Left ventricle myocardium inferior (tissue), 1 donor: ENCODE data around the gene SLC37A1. TPM values are rescaled to one million over a fixed set of nuclear protein-coding genes. Genes with fewer than 3 reads are reported as not detected.
A peak's percentile ranks its signal among the peaks of the same experiment; 100 is the strongest.
"Not testable (repeated sequence)": the region's sequence is repeated elsewhere in the genome, so short reads cannot be mapped to it uniquely, and the experiment has no call there.

Experiments used
- DNase-seq: peaks from one replicate; pipeline ENCODE4 v3.0.0-alpha.2; 2020
- H3K27ac ChIP-seq: fragments of 200-600 bp; replicated peaks from 2 replicates; pipeline ENCODE4 v1.8.0; 2021
- H3K27me3 ChIP-seq: fragments of 200-600 bp; 2 replicates; pipeline ENCODE4 v1.8.0; 2021; ENCODE audit warnings: low read depth
- H3K36me3 ChIP-seq: fragments of 200-600 bp; 2 replicates; pipeline ENCODE4 v1.8.0; 2021
- H3K4me1 ChIP-seq: fragments of 200-600 bp; 2 replicates; pipeline ENCODE4 v1.8.0; 2021
- H3K4me3 ChIP-seq: fragments of 200-600 bp; 2 replicates; pipeline ENCODE4 v1.8.0; 2021; ENCODE audit warnings: mild to moderate bottlenecking, moderate library complexity
- H3K9me3 ChIP-seq: fragments of 200-600 bp; replicated peaks from 2 replicates; pipeline ENCODE4 v1.8.0; 2021
- intact Hi-C: fragments of 100-400 bp; cut with micrococcal nuclease; formaldehyde crosslinking; loops from one replicate; pipeline ENCODE4 v1.11.0; 2022
- total RNA-seq: library from RNA; stranded (reverse); fragmentation: NEBNext Ultra II Directional; extraction: Animal tissue kit (Norgen Biotek cat#: 25700); gene quantifications from one replicate; pipeline ENCODE4 v1.2.1, GENCODE V29; 2021
- TF ChIP-seq, protein P1 (sequence below): fragments of 200-600 bp; IDR thresholded peaks from 2 replicates; pipeline ENCODE4 v1.8.0; 2021; ENCODE audit warnings: antibody characterized with exemption, mild to moderate bottlenecking, borderline replicate concordance
- donor health status: DM: no; HTN: yes; CAD: no; lungs with severe emphysema.

SLC37A1 gene
- total RNA-seq, 1 donor from 2014 or later = 3.8 TPM

DNA sequence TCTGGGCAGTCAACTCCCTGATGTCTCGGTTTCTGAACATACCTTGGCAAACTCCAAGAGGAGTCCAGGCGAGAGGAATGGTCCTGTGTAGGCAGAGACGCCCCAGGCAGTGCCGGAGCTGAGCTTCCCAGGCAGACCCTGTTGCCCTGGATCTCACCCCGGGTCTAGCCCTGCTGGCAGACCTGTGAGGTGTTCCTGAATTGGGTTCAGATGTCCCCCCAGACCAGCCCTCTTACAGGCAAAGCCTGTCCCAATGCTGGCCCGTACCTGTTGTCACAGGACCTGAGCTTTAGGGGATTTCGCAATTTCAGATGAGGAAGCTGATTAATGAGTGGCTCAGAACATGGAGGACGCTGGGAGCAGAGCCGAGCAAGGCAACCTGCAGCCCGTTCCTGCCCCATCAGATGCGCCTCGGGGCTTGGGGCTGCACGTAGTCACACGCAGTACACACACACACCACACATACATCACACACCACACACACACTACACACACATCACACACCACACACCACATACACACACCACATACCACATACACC lies 101.2 kb downstream of the SLC37A1 start:
- TF ChIP-seq, protein P1, sequence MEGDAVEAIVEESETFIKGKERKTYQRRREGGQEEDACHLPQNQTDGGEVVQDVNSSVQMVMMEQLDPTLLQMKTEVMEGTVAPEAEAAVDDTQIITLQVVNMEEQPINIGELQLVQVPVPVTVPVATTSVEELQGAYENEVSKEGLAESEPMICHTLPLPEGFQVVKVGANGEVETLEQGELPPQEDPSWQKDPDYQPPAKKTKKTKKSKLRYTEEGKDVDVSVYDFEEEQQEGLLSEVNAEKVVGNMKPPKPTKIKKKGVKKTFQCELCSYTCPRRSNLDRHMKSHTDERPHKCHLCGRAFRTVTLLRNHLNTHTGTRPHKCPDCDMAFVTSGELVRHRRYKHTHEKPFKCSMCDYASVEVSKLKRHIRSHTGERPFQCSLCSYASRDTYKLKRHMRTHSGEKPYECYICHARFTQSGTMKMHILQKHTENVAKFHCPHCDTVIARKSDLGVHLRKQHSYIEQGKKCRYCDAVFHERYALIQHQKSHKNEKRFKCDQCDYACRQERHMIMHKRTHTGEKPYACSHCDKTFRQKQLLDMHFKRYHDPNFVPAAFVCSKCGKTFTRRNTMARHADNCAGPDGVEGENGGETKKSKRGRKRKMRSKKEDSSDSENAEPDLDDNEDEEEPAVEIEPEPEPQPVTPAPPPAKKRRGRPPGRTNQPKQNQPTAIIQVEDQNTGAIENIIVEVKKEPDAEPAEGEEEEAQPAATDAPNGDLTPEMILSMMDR = no peak
- DNase-seq = no peak
- Histone ChIP-seq H3K27ac (no peak overlapping the region), H3K9me3 (peaks cover 26% of the 10 kb centered on the region), H3K36me3 (no peaks in the 10 kb centered on the region), H3K4me3 (no peak overlapping the region), H3K27me3 (peaks cover 41% of the 10 kb centered on the region), H3K4me1 (peaks cover 5% of the 10 kb centered on the region)
- intact Hi-C loops = no loop called here

DNA sequence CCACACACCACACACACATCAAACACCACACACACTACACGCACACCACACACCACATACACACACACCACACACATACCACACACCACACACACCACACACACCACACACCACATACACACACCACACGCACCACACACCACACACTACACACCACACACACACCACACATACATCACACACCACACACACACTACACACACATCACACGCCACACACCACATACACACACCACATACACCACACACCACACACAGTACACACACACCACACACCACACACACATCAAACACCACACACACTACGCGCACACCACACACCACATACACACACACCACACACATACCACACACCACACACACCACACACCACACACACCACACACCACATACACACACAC lies 101.7 kb downstream of the SLC37A1 start:
- H3K4me1 ChIP-seq, intact Hi-C loops, H3K27ac ChIP-seq, DNase-seq, H3K36me3 ChIP-seq, H3K4me3 ChIP-seq: not testable (repeated sequence)
- Histone ChIP-seq H3K9me3 (peaks cover 26% of the 10 kb centered on the region), H3K27me3 (peaks cover 46% of the 10 kb centered on the region)

DNA sequence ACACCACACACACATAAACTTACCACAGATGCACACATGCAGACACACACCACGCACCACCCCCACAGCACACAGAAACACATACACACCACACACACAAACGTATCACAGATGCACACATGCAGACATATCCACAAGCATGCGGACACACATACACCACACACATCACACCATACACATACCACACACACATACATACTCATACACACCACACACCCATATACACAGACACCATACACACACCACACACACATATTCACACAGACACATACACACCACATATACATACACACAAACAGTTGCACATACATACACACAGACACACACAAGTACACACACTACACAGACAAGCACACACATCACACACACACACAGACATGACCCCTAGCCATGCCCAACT lies 102.3 kb downstream of the SLC37A1 start:
- DNase-seq = no peak
- Histone ChIP-seq H3K4me1 (peaks cover 5% of the 10 kb centered on the region), H3K27ac (no peak overlapping the region), H3K36me3 (no peaks in the 10 kb centered on the region), H3K4me3 (no peak overlapping the region), H3K9me3 (peaks cover 23% of the 10 kb centered on the region), H3K27me3 (peaks cover 52% of the 10 kb centered on the region)
- TF ChIP-seq, protein P1 = no peak
- intact Hi-C loops = no loop called here

DNA sequence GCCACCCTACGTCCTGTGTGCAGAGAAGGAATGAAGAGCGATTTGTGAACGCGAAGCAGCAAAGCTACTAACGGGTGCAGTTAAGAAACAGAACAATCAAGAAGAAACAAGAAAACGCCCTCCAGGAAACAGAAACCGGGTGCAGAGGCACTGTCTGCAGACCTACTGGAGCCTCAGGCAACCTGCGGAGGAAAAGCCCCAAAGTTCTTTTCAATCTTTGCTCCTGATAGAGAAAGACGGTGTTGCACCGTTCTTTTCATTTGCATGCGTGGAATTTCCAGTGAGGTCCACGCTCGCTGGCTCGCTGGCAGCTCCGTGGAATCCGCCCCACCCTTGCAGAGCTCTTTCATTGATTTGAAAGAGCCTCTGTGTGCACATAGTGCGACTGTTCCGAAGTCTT lies 102.8 kb downstream of the SLC37A1 start:
- H3K4me3 ChIP-seq = peak overlapping the region; percentile 42
- peaks cover 5% of the 10 kb centered on the region for H3K4me1 ChIP-seq
- intact Hi-C loops = no loop called here
- H3K9me3 ChIP-seq = peaks cover 18% of the 10 kb centered on the region
- H3K27ac ChIP-seq = no peak overlapping the region
- no peaks in the 10 kb centered on the region for H3K36me3 ChIP-seq
- H3K27me3 ChIP-seq = peaks cover 57% of the 10 kb centered on the region
- DNase-seq = no peak
- TF ChIP-seq, protein P1 = no peak

DNA sequence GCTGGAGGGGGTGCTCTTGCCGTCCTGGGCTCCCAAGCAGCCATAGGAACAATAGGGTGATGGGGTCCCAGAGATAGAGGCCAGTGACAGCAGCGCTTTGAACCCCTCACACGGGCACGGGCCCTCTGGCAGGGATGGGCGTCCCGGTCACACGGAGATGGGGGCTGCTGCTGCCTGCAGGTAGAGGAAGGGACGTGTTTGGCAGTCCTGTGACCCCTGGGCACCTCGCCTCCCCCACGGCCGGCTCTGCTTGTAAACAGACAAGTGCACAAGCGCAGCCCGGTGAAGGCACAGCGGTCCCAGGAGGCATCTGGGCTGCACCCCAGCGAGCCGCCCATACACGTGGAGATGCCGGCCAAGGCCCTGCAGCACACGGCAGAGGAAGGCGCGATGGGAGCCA lies 103.3 kb downstream of the SLC37A1 start:
- H3K27me3 ChIP-seq = peaks cover 62% of the 10 kb centered on the region
- intact Hi-C loops = no loop called here
- H3K4me1 ChIP-seq = peaks cover 5% of the 10 kb centered on the region
- DNase-seq = no peak
- H3K4me3 ChIP-seq = peak overlapping the region; percentile 42
- H3K36me3 ChIP-seq = no peaks in the 10 kb centered on the region
- no peak overlapping the region for H3K27ac ChIP-seq
- H3K9me3 ChIP-seq = peaks cover 13% of the 10 kb centered on the region
- TF ChIP-seq, protein P1 = no peak

DNA sequence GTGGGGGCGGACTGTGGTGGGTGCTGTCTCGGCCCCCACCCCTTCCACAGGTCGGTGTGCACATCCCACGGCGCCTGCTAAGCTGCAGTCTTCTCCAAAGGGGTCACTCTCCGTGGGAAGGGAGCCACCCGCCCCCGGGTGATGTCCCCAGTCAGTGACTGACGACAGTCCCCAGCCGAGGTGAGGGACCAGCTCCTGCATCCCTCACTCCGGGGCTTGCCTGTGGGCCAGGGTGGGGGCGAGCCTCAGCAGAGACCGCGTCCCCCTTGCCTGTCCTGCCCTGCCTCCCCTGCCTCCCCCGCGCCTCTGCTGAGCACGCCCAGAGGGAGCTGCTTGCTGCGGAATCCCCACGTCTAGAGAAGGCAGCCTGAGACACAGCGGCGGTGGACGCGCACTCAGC lies 103.8 kb downstream of the SLC37A1 start:
- TF ChIP-seq, protein P1 = no peak
- Histone ChIP-seq H3K9me3 (peaks cover 7% of the 10 kb centered on the region), H3K27me3 (peaks cover 67% of the 10 kb centered on the region), H3K4me3 (no peak overlapping the region), H3K4me1 (peaks cover 5% of the 10 kb centered on the region), H3K27ac (no peak overlapping the region), H3K36me3 (no peaks in the 10 kb centered on the region)
- intact Hi-C loops = no loop called here
- no peak for DNase-seq
